HepG2 (cell line): ENCODE measurements around the gene UBE3D. TPM values are rescaled to one million over a fixed set of nuclear protein-coding genes. Genes with fewer than 3 reads are reported as not detected.

ENCODE experiments used
- ATAC-seq: fragments of 200-7000 bp; cut with Tn5 transposase; 3 replicates; pipeline ENCODE4 v1.9.1; 2020; ENCODE audit warnings: mild to moderate bottlenecking, moderate library complexity
- BruUV-seq: library from RNA; stranded (reverse); fragments of 400-500 nt; replicated peaks from 2 replicates; lab custom pipeline; 2021; lab: Mats Ljungman, UMichigan
- CTCF ChIA-PET: fragments of 300-600 bp; formaldehyde crosslinking; extraction: SDS; loops from one replicate; lab custom pipeline; 2021; ENCODE audit warnings: low total read pairs, inconsistent platforms, low intra/inter-chr PET ratio; lab: Yijun Ruan, JAX
- POLR2A ChIA-PET: fragments of 350-600 bp; sonication (Branson Sonifier 250); formaldehyde crosslinking; loops from one replicate; lab custom pipeline; 2020; ENCODE audit warnings: antibody characterized with exemption, inconsistent platforms; lab: Yijun Ruan, JAX
- DNase-seq: peaks from one replicate; pipeline ENCODE4 v3.0.0-alpha.2; 2015; ENCODE audit warnings: low spot score
- FAIRE-seq: peaks from 3 replicates; lab custom pipeline; 2011; peaks lifted over from hg19 to GRCh38; lab: Jason Lieb, UNC
- H2AFZ ChIP-seq: one replicate; pipeline ENCODE4 v1.6.1; 2011; ENCODE audit warnings: low read length, inconsistent platforms
- H3K27ac ChIP-seq: fragments of 300-600 bp; 3 replicates; pipeline ENCODE4 v1.8.0; 2011; ENCODE audit warnings: mixed run types, mild to moderate bottlenecking, mixed read lengths, low read length, inconsistent platforms; ENCODE audit not compliant: insufficient read depth; ENCODE audit errors: extremely low read length
- H3K27me3 ChIP-seq, 2 experiments: fragments of 200-600 bp in 1 of 2; 2 replicates in 1 of 2; 3 replicates in 1 of 2; pipeline versions ENCODE4 v1.6.0 to v1.8.0; 2011; ENCODE audit warnings: low read length in 2 of 2, mild to moderate bottlenecking in 2 of 2, moderate library complexity in 2 of 2, inconsistent platforms in 1 of 2; ENCODE audit not compliant: insufficient read depth in 2 of 2, control insufficient read depth in 1 of 2
- H3K36me3 ChIP-seq, 2 experiments: fragments of 200-600 bp in 1 of 2; replicated peaks in 1 of 2; 2 replicates in 1 of 2; 3 replicates in 1 of 2; pipeline versions ENCODE4 v1.5.1 to v1.8.0; 2011; ENCODE audit warnings: low read length in 2 of 2, inconsistent platforms in 1 of 2; ENCODE audit not compliant: insufficient read depth in 2 of 2, control insufficient read depth in 1 of 2
- H3K4me1 ChIP-seq: 2 replicates; pipeline ENCODE4 v1.5.1; 2012; ENCODE audit warnings: low read length, inconsistent platforms; ENCODE audit not compliant: insufficient read depth
- H3K4me2 ChIP-seq: 2 replicates; pipeline ENCODE4 v1.6.0; 2011; ENCODE audit warnings: low read depth, low read length, inconsistent platforms
- H3K4me3 ChIP-seq, 3 experiments: fragments of 200-600 bp in 1 of 3; sonication (generic), shearing (Covaris generic) in 1 of 3; replicated peaks in 1 of 3; 2 replicates each; pipeline ENCODE4 v1.5.1; 2011 to 2016; ENCODE audit warnings: low read length in 3 of 3, inconsistent platforms in 2 of 3, low read depth in 2 of 3, mild to moderate bottlenecking in 2 of 3, control low read depth in 1 of 3, mixed read lengths in 1 of 3; ENCODE audit not compliant: insufficient read depth in 1 of 3
- H3K79me2 ChIP-seq: one replicate; pipeline ENCODE4 v1.6.1; 2011; ENCODE audit warnings: low read length, inconsistent platforms; ENCODE audit not compliant: insufficient read depth
- H3K9ac ChIP-seq: 2 replicates; pipeline ENCODE4 v1.6.0; 2011; ENCODE audit warnings: mild to moderate bottlenecking, low read depth, low read length, inconsistent platforms; ENCODE audit not compliant: insufficient read depth
- H3K9me3 ChIP-seq: 2 replicates; pipeline ENCODE4 v1.5.1; 2012; ENCODE audit warnings: mild to moderate bottlenecking, low read length
- H4K20me1 ChIP-seq: 2 replicates; pipeline ENCODE4 v1.6.0; 2011; ENCODE audit warnings: inconsistent platforms, mild to moderate bottlenecking, low read length, moderate library complexity; ENCODE audit not compliant: insufficient read depth
- AKNA ChIP-seq: sonication (generic); formaldehyde crosslinking; IDR thresholded peaks from 2 replicates; pipeline ENCODE4 v1.4.0; 2020; ENCODE audit warnings: missing genetic modification reagents, borderline replicate concordance
- CHD2 ChIP-seq: IDR thresholded peaks from 2 replicates; pipeline ENCODE4 v1.6.1; 2011; ENCODE audit warnings: low read depth, low read length, improper control_type of control experiment
- HNRNPLL ChIP-seq: fragments of 200-400 bp; formaldehyde crosslinking; IDR thresholded peaks from 2 replicates; pipeline ENCODE4 v1.6.1; 2017; ENCODE audit warnings: mild to moderate bottlenecking, low read depth, low read length; ENCODE audit not compliant: poor library complexity, severe bottlenecking
- JUND ChIP-seq: sonication (generic); formaldehyde crosslinking; IDR thresholded peaks from 2 replicates; pipeline ENCODE4 v1.8.0; 2022; ENCODE audit warnings: mild to moderate bottlenecking, missing genetic modification reagents
- LCORL ChIP-seq, 2 experiments: fragments of 450-650 bp in 1 of 2; sonication (generic) in 1 of 2; formaldehyde crosslinking in 1 of 2; IDR thresholded peaks; 2 replicates each; pipeline versions ENCODE4 v1.5.0 to v1.6.1; 2017 to 2020; ENCODE audit warnings: antibody characterized with exemption in 1 of 2, missing genetic modification reagents in 1 of 2
- RAD21 ChIP-seq: fragments of 450-650 bp; formaldehyde crosslinking; IDR thresholded peaks from 2 replicates; pipeline ENCODE4 v1.5.0; 2020; ENCODE audit warnings: mild to moderate bottlenecking
- RNF219 ChIP-seq: sonication (generic); formaldehyde crosslinking; IDR thresholded peaks from 2 replicates; pipeline ENCODE4 v1.5.0; 2020; ENCODE audit warnings: mild to moderate bottlenecking, missing genetic modification reagents
- YEATS4 ChIP-seq: sonication (generic); formaldehyde crosslinking; IDR thresholded peaks from 2 replicates; pipeline ENCODE4 v1.4.0; 2020; ENCODE audit warnings: missing genetic modification reagents, borderline replicate concordance
- ZNF235 ChIP-seq: sonication (generic); formaldehyde crosslinking; IDR thresholded peaks from 2 replicates; pipeline ENCODE4 v1.8.1; 2023; ENCODE audit warnings: mild to moderate bottlenecking, missing genetic modification reagents, borderline replicate concordance
- ZNF574 ChIP-seq: sonication (generic); formaldehyde crosslinking; IDR thresholded peaks from 2 replicates; pipeline ENCODE4 v1.4.0; 2020; ENCODE audit warnings: missing genetic modification reagents
- ZNF652 ChIP-seq: IDR thresholded peaks from 2 replicates; pipeline ENCODE4 v1.6.1; 2016; ENCODE audit warnings: low read depth, borderline replicate concordance
- ZNF766 ChIP-seq: sonication (generic); formaldehyde crosslinking; IDR thresholded peaks from 2 replicates; pipeline ENCODE4 v1.5.0; 2020; ENCODE audit warnings: missing genetic modification reagents, borderline replicate concordance
- in situ Hi-C: cut with HindIII; loops from 2 replicates; pipeline ENCODE4 v1.10.0; 2017; ENCODE audit warnings: low pct_unique_long_range_greater_than_20kb; ENCODE audit not compliant: extremely low pct_ligation_motif_present
- intact Hi-C: fragments of 100-400 bp; cut with micrococcal nuclease; formaldehyde crosslinking; loops from one replicate; pipeline ENCODE4 v1.10.0; 2022; ENCODE audit not compliant: unreplicated experiment
- polyA plus RNA-seq, 8 experiments: library from polyadenylated mRNA; depleted of rRNA in 3 of 8; stranded (reverse) in 7 of 8; unstranded in 1 of 8; fragments of >200 nt; fragmentation: Illumina TruSeq in 4 of 8; extraction: Trizol in 4 of 8; gene quantifications; 2 replicates each; pipeline versions ENCODE4 v1.2.1 to v1.2.3, GENCODE V29; 2011 to 2016; ENCODE audit warnings: low read depth in 4 of 8, missing spikeins in 1 of 8, mixed read lengths in 1 of 8; ENCODE audit not compliant: insufficient read depth in 1 of 8
- total RNA-seq, 5 experiments: library from RNA; depleted of rRNA; stranded (reverse); fragments of >200 nt; fragmentation: Illumina TruSeq; extraction: Trizol; gene quantifications; 2 replicates each; pipeline ENCODE4 v1.2.3, GENCODE V29; 2016; ENCODE audit warnings: low read depth in 1 of 5

The UBE3D gene
- total and polyA plus RNA-seq, 2 of the 13 experiments (the other 11 are each of a cell fraction or from before 2014, with no cell fraction given): 5.1 to 11.4 TPM

- in situ Hi-C loops (no loop called here), intact Hi-C loops (no loop called here)
- Histone ChIP-seq H3K79me2 (no peaks in the 10 kb centered on the region), H3K27me3 (no peaks in the 10 kb centered on the region), H3K4me3 (no peak overlapping the region), H3K36me3 (no peaks in the 10 kb centered on the region), H3K4me2 (no peak overlapping the region), H4K20me1 (no peaks in the 10 kb centered on the region), H3K27ac (no peak overlapping the region), H3K9me3 (no peaks in the 10 kb centered on the region), H3K9ac (no peak overlapping the region), H2AFZ (no peak overlapping the region), H3K4me1 (no peaks in the 10 kb centered on the region)
- DNase-seq: no peak
- ChIA-PET POLR2A (no interaction called here), CTCF (no interaction called here)
- no peak for ATAC-seq
- no TSS peak for BruUV-seq
- FAIRE-seq: no peak
- TF ChIP-seq YEATS4 (no peak), ZNF766 (no peak), ZNF574 (CRISPR knock-in tag) (no peak), HNRNPLL (no peak), CHD2 (no peak), ZNF652 (CRISPR knock-in tag) (no peak), LCORL (IDR thresholded peaks at IDR 0.05) (no peak), LCORL (CRISPR knock-in tag; IDR thresholded peaks at IDR 0.05) (no peak), RAD21 (no peak), JUND (no peak), RNF219 (CRISPR knock-in tag) (no peak), AKNA (CRISPR knock-in tag) (no peak), ZNF235 (CRISPR knock-in tag) (no peak)
Measured at GRCh38 chr6:82989736-82990290, 75.8 kb downstream of the UBE3D start.
